Hepatocyte (in vitro differentiated cells): Measurements from ENCODE around the gene MECR.

ENCODE experiments used
- CTCF ChIP-seq: fragments of 200-600 bp; sonication (generic); IDR thresholded peaks from 2 replicates; pipeline ENCODE4 v1.5.1; 2016; ENCODE audit warnings: antibody characterized with exemption, mild to moderate bottlenecking; ENCODE audit not compliant: poor library complexity
- EZH2 ChIP-seq: fragments of 200-600 bp; sonication (generic); IDR thresholded peaks from 2 replicates; pipeline ENCODE4 v1.6.1; 2016; ENCODE audit warnings: antibody characterized with exemption, mild to moderate bottlenecking, borderline replicate concordance

- TF ChIP-seq EZH2 (no peak), CTCF (no peak)
Observed at GRCh38 chr1:29157269-29157601, 73.5 kb downstream of the MECR start.
